ENCODE results near the gene PARG.
"Not testable (repeated sequence)": the region's sequence is repeated elsewhere in the genome, so short reads cannot be mapped to it uniquely, and the experiment has no call there.

The PARG gene

GRCh38 chr10:49943607-49944006 is 1.8 kb upstream of the PARG start:
- not testable (repeated sequence) for H3K4me3 ChIP-seq (ENCODE audit: low read depth, low read length); H3K36me3 ChIP-seq (ENCODE audit: control insufficient read depth, insufficient read depth, low read length); H3K9me3 ChIP-seq (ENCODE audit: control insufficient read depth, insufficient read depth, low read length); H3K27me3 ChIP-seq (ENCODE audit: control insufficient read depth, insufficient read depth, low read length); H3K9ac ChIP-seq (ENCODE audit: low read depth, low read length); H3K4me1 ChIP-seq (ENCODE audit: control insufficient read depth, insufficient read depth, low read length); H3K27ac ChIP-seq (ENCODE audit: low read depth, low read length)

DNA sequence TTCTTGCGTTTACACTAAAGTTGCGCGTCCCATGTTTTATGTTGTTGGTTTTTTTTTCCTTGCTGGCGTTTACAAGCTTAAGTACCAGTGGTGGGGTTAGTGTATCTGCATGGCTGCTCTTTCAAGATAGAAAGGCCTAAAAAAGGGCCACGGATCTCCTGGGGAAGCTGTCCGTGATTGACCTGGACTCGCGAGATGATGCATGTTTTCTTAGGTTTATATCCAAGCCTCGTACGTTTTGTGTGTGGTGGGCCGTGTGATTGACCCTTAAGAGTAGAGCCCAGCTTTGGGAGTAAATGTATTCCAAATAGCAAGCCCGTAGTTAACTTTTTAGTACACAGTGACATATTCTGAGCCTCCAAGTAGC is 495 bp upstream of the PARG start:
- H3K27ac ChIP-seq (ENCODE audit: low read depth, low read length) = peak overlapping the region; percentile 85
- H3K36me3 ChIP-seq (ENCODE audit: control insufficient read depth, insufficient read depth, low read length); H3K27me3 ChIP-seq (ENCODE audit: control insufficient read depth, insufficient read depth, low read length); H3K9me3 ChIP-seq (ENCODE audit: control insufficient read depth, insufficient read depth, low read length); H3K4me1 ChIP-seq (ENCODE audit: control insufficient read depth, insufficient read depth, low read length): not testable (repeated sequence)
- H3K4me3 ChIP-seq (ENCODE audit: low read depth, low read length) = peak overlapping the region; percentile 94
- H3K9ac ChIP-seq (ENCODE audit: low read depth, low read length) = peak overlapping the region; percentile 87

DNA sequence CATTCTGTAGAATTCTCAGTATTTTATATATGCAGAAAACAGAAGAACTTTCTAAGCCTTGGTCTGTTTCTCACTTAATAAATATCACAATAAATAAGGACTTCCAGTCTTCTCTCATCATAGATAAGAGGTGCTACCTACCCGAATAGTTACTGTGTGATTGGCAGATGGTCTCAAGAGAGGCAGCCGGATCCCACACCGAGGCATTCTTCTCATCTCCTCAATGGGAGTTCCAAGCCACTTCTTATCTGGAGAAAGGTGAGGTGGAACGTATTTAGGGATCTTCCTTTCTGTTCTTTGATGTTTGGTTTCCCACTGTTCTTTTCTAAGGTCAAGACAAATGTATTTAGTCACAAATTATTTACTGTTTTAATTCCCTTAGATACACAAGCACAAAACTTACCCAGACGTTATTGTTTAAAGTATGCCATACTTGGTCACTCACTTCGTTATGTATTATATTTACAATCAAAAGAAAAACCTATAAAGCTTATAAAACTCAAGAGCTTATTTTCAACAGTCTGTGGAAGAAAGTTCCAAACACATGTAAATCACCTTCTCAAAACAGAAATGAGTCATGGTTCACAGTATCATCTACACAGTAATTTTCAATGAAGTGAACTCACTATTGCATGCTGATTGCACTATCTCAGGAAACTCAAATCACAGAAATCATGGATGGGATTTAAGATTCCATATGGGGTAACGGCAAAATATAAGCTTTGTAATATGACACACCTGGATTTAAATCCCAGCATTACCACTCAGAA is 9.7 kb downstream of the PARG start:
- H3K27ac ChIP-seq (ENCODE audit: low read depth, low read length); H3K9ac ChIP-seq (ENCODE audit: low read depth, low read length); H3K4me1 ChIP-seq (ENCODE audit: control insufficient read depth, insufficient read depth, low read length); H3K9me3 ChIP-seq (ENCODE audit: control insufficient read depth, insufficient read depth, low read length); H3K4me3 ChIP-seq (ENCODE audit: low read depth, low read length); H3K27me3 ChIP-seq (ENCODE audit: control insufficient read depth, insufficient read depth, low read length): not testable (repeated sequence)
- peaks cover 11% of the 10 kb centered on the region for H3K36me3 ChIP-seq (ENCODE audit: control insufficient read depth, insufficient read depth, low read length)

GRCh38 chr10:49931276-49931675 is 10.6 kb downstream of the PARG start:
- not testable (repeated sequence) for H3K4me3 ChIP-seq (ENCODE audit: low read depth, low read length); H3K27me3 ChIP-seq (ENCODE audit: control insufficient read depth, insufficient read depth, low read length); H3K4me1 ChIP-seq (ENCODE audit: control insufficient read depth, insufficient read depth, low read length); H3K9me3 ChIP-seq (ENCODE audit: control insufficient read depth, insufficient read depth, low read length); H3K27ac ChIP-seq (ENCODE audit: low read depth, low read length); H3K9ac ChIP-seq (ENCODE audit: low read depth, low read length)
- H3K36me3 ChIP-seq (ENCODE audit: control insufficient read depth, insufficient read depth, low read length) = peaks cover 11% of the 10 kb centered on the region

DNA sequence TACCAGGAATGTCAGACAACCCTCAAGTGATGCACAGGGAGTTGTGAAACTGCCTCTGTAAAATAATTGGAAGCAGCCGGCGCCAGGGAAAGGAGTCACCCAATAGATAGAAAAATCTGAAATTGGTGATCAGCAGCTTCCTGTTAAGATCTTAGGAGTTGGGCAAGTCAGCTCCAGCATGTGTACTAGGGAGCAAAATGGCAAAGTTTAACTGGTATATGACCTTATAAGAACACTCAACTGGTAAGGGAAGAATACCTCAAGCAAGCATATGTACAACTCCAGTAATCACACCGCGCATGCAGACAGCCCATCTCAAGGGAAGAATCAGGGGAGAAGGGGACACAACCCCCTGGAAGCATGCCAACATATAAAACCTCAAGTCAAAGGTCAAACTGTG is 18.3 kb downstream of the PARG start:
- not testable (repeated sequence) for H3K27me3 ChIP-seq (ENCODE audit: control insufficient read depth, insufficient read depth, low read length); H3K9ac ChIP-seq (ENCODE audit: low read depth, low read length); H3K27ac ChIP-seq (ENCODE audit: low read depth, low read length); H3K36me3 ChIP-seq (ENCODE audit: control insufficient read depth, insufficient read depth, low read length); H3K4me3 ChIP-seq (ENCODE audit: low read depth, low read length); H3K4me1 ChIP-seq (ENCODE audit: control insufficient read depth, insufficient read depth, low read length); H3K9me3 ChIP-seq (ENCODE audit: control insufficient read depth, insufficient read depth, low read length)

DNA sequence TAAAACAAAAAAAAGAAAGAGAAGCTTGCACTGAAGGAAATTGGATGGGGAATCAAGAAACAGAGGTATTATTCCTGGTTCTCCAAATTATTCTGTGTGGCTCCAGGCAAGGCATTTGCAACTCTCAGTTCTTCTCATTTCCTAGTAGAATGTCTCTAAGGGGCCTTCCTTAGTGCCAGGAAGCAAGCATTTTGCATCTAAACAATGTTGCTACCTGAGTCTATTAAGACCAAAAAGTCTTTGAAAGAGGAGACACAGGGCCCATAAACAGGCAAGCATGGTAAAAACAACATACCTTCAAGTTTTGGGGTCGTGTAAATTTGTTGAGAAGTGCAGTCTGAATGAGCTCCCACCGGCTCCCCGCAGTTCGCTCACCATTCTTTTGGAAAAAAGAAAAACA is 19.8 kb downstream of the PARG start:
- H3K9ac ChIP-seq (ENCODE audit: low read depth, low read length); H3K4me1 ChIP-seq (ENCODE audit: control insufficient read depth, insufficient read depth, low read length); H3K27me3 ChIP-seq (ENCODE audit: control insufficient read depth, insufficient read depth, low read length); H3K36me3 ChIP-seq (ENCODE audit: control insufficient read depth, insufficient read depth, low read length); H3K9me3 ChIP-seq (ENCODE audit: control insufficient read depth, insufficient read depth, low read length); H3K4me3 ChIP-seq (ENCODE audit: low read depth, low read length): not testable (repeated sequence)
- peak overlapping the region; percentile 62 for H3K27ac ChIP-seq (ENCODE audit: low read depth, low read length)

DNA sequence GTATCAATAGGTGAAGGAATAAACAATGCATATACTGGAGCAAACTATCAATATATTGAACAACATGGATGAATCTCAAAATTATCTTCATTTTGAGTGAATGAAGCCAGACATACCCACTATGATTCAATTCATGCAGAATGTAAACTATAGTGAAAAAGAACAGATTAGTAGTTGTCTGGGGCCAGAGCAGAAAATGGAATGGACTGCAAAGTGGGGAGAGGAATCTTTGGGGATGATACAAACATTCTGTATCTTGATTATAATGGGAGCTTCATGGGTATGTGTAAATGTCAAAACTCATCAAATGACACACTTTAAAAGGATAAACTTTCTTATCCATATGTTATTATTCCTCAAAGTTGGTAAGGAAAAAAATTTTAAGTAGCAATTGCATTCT is 23.9 kb downstream of the PARG start:
- H3K27ac ChIP-seq (ENCODE audit: low read depth, low read length); H3K9me3 ChIP-seq (ENCODE audit: control insufficient read depth, insufficient read depth, low read length); H3K27me3 ChIP-seq (ENCODE audit: control insufficient read depth, insufficient read depth, low read length); H3K4me3 ChIP-seq (ENCODE audit: low read depth, low read length); H3K9ac ChIP-seq (ENCODE audit: low read depth, low read length); H3K4me1 ChIP-seq (ENCODE audit: control insufficient read depth, insufficient read depth, low read length): not testable (repeated sequence)
- H3K36me3 ChIP-seq (ENCODE audit: control insufficient read depth, insufficient read depth, low read length) = peaks cover 18% of the 10 kb centered on the region

- not testable (repeated sequence) for H3K9me3 ChIP-seq (ENCODE audit: control insufficient read depth, insufficient read depth, low read length); H3K9ac ChIP-seq (ENCODE audit: low read depth, low read length); H3K4me1 ChIP-seq (ENCODE audit: control insufficient read depth, insufficient read depth, low read length); H3K27ac ChIP-seq (ENCODE audit: low read depth, low read length); H3K4me3 ChIP-seq (ENCODE audit: low read depth, low read length); H3K27me3 ChIP-seq (ENCODE audit: control insufficient read depth, insufficient read depth, low read length)
- peaks cover 18% of the 10 kb centered on the region for H3K36me3 ChIP-seq (ENCODE audit: control insufficient read depth, insufficient read depth, low read length)
Measured at GRCh38 chr10:49916451-49916850, 25.4 kb downstream of the PARG start.

DNA sequence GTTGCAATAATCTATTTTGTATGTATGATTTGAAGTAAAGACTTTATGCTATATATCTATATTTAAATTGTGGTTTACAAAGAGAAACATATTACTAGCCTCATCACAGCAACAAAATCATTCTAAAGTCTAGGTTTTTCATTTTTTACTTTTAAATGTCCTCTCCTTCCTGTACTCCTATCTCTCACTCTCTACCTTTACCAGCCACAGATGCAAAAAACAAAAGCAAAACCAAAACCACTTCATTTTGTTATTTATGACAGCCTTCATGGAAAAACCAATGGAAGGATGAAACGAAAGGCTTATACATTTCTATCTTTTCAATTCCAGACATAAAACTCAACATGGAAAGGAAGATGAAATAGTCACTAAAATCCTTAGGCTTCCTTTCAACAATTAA is 31.5 kb downstream of the PARG start:
- H3K36me3 ChIP-seq (ENCODE audit: control insufficient read depth, insufficient read depth, low read length); H3K4me3 ChIP-seq (ENCODE audit: low read depth, low read length); H3K27ac ChIP-seq (ENCODE audit: low read depth, low read length); H3K27me3 ChIP-seq (ENCODE audit: control insufficient read depth, insufficient read depth, low read length); H3K9ac ChIP-seq (ENCODE audit: low read depth, low read length); H3K9me3 ChIP-seq (ENCODE audit: control insufficient read depth, insufficient read depth, low read length); H3K4me1 ChIP-seq (ENCODE audit: control insufficient read depth, insufficient read depth, low read length): not testable (repeated sequence)

DNA sequence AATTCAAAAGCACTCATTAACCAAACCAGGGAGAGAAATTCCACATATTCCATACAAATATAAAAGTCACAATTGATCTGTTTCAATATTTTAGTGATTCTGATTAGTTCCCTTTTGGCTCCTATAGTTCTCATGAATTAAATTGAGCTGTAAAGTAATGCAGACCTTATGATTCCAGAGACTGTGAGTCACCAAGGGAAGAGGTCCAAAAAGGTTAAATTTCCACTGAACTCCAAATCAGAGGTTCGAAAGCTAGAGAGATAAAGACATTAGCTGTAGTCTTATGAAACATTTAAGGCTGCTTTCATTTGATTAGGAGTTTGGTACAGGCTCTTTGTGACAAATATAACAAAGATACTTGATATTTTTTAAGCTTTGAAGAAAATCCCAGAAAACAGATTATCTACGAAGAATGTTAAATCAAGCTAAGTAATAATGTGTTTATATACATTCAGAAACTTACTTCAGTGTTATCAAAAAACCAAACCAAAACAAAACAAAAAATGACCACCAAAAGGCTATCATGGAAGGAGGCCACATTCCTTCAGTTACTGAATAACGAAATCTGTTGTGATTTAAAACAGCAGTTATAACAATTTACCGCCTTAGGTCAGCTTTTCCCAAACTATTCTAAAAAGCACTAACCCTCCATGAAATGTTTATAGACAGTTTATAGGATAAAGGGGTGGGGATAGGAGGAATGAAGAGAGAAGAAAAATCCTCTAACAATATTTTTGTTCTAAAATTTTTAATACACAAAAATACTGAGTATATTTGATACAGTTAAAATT is 33.3 kb downstream of the PARG start:
- not testable (repeated sequence) for H3K4me1 ChIP-seq (ENCODE audit: control insufficient read depth, insufficient read depth, low read length); H3K9me3 ChIP-seq (ENCODE audit: control insufficient read depth, insufficient read depth, low read length); H3K36me3 ChIP-seq (ENCODE audit: control insufficient read depth, insufficient read depth, low read length); H3K27ac ChIP-seq (ENCODE audit: low read depth, low read length); H3K9ac ChIP-seq (ENCODE audit: low read depth, low read length); H3K4me3 ChIP-seq (ENCODE audit: low read depth, low read length); H3K27me3 ChIP-seq (ENCODE audit: control insufficient read depth, insufficient read depth, low read length)

DNA sequence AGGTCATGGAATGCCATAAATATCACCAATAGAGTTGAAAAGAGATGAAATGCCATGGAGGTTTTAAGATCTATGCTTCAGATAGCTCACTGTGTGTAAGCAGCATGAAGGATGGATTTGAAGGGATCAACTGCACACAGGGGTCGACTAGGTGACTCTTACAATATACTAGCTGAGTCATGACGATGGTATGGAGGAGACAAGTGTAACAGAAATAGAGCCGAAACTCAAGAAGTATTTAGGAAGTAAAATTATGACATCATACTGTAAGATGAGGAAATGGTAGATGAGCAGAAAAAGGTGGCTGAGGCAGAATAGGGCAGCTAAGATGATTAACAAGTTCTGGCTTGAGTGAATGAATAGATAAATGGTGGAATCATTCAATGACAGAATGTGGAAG is 38.0 kb downstream of the PARG start:
- not testable (repeated sequence) for H3K27ac ChIP-seq (ENCODE audit: low read depth, low read length); H3K4me1 ChIP-seq (ENCODE audit: control insufficient read depth, insufficient read depth, low read length); H3K9ac ChIP-seq (ENCODE audit: low read depth, low read length); H3K9me3 ChIP-seq (ENCODE audit: control insufficient read depth, insufficient read depth, low read length); H3K4me3 ChIP-seq (ENCODE audit: low read depth, low read length); H3K27me3 ChIP-seq (ENCODE audit: control insufficient read depth, insufficient read depth, low read length); H3K36me3 ChIP-seq (ENCODE audit: control insufficient read depth, insufficient read depth, low read length)
